H9 (cell line): ENCODE data around the gene LDLRAD4. TPM values are rescaled to one million over a fixed set of nuclear protein-coding genes. Genes with fewer than 3 reads are reported as not detected.

Source experiments
- DNase-seq: peaks from one replicate; pipeline ENCODE4 v3.0.0-alpha.2; 2017
- H2AFZ ChIP-seq: one replicate; pipeline ENCODE4 v1.6.1; 2013; ENCODE audit warnings: mild to moderate bottlenecking, low read length, control low read depth, moderate library complexity
- H2AK5ac ChIP-seq: 2 replicates; pipeline ENCODE4 v1.6.1; 2013; ENCODE audit warnings: low read length, control low read depth, mixed read lengths; ENCODE audit not compliant: insufficient read length
- H2BK120ac ChIP-seq: one replicate; pipeline ENCODE4 v1.6.1; 2013; ENCODE audit warnings: low read depth, mild to moderate bottlenecking, low read length, control low read depth, inconsistent platforms; ENCODE audit not compliant: poor library complexity, severe bottlenecking
- H2BK12ac ChIP-seq: 2 replicates; pipeline ENCODE4 v1.6.1; 2013; ENCODE audit warnings: low read length, control low read depth, mixed read lengths, low read depth; ENCODE audit not compliant: insufficient read length
- H2BK15ac ChIP-seq: 2 replicates; pipeline ENCODE4 v1.6.1; 2013; ENCODE audit warnings: low read depth, low read length, control low read depth
- H2BK20ac ChIP-seq: one replicate; pipeline ENCODE4 v1.6.1; 2013; ENCODE audit warnings: low read depth, mild to moderate bottlenecking, low read length, control low read depth, inconsistent platforms; ENCODE audit not compliant: poor library complexity, severe bottlenecking
- H2BK5ac ChIP-seq: 2 replicates; pipeline ENCODE4 v1.6.1; 2013; ENCODE audit warnings: low read length, control low read depth, mixed read lengths; ENCODE audit not compliant: insufficient read length
- H3K14ac ChIP-seq: 2 replicates; pipeline ENCODE4 v1.6.1; 2013; ENCODE audit warnings: low read length, control low read depth; ENCODE audit not compliant: insufficient read depth
- H3K18ac ChIP-seq: 2 replicates; pipeline ENCODE4 v1.6.1; 2013; ENCODE audit warnings: low read depth, mild to moderate bottlenecking, mixed read lengths, low read length, control low read depth; ENCODE audit not compliant: insufficient read length
- H3K23ac ChIP-seq: 2 replicates; pipeline ENCODE4 v1.6.1; 2013; ENCODE audit warnings: low read length, control low read depth, mixed read lengths, low read depth; ENCODE audit not compliant: insufficient read length
- H3K23me2 ChIP-seq: 2 replicates; pipeline ENCODE4 v1.6.1; 2013; ENCODE audit warnings: low read depth, mild to moderate bottlenecking, mixed read lengths, low read length, control low read depth; ENCODE audit not compliant: insufficient read length, poor library complexity, severe bottlenecking
- H3K27ac ChIP-seq: 2 replicates; pipeline ENCODE4 v1.5.1; 2013; ENCODE audit warnings: low read length, control low read depth, mixed read lengths, low read depth; ENCODE audit not compliant: insufficient read length
- H3K27me3 ChIP-seq: 2 replicates; pipeline ENCODE4 v1.6.1; 2013; ENCODE audit warnings: low read length, control low read depth, inconsistent platforms; ENCODE audit not compliant: insufficient read depth
- H3K4ac ChIP-seq: 2 replicates; pipeline ENCODE4 v1.6.1; 2013; ENCODE audit warnings: low read depth, mild to moderate bottlenecking, control low read depth, inconsistent platforms, low read length, moderate library complexity
- H3K4me1 ChIP-seq: 2 replicates; pipeline ENCODE4 v1.6.1; 2013; ENCODE audit warnings: low read length, control low read depth, inconsistent platforms; ENCODE audit not compliant: insufficient read depth
- H3K4me2 ChIP-seq: 2 replicates; pipeline ENCODE4 v1.6.1; 2013; ENCODE audit warnings: low read length, control low read depth, mixed read lengths; ENCODE audit not compliant: insufficient read length, insufficient read depth
- H3K56ac ChIP-seq: 2 replicates; pipeline ENCODE4 v1.6.1; 2013; ENCODE audit warnings: low read depth, mild to moderate bottlenecking, mixed read lengths, low read length, control low read depth; ENCODE audit not compliant: insufficient read length
- H3K79me1 ChIP-seq: 2 replicates; pipeline ENCODE4 v1.6.1; 2013; ENCODE audit warnings: low read depth, mild to moderate bottlenecking, moderate library complexity, low read length, control low read depth, inconsistent platforms; ENCODE audit not compliant: insufficient read depth, poor library complexity, severe bottlenecking
- H3K79me2 ChIP-seq: 2 replicates; pipeline ENCODE4 v1.6.1; 2013; ENCODE audit warnings: low read length, control low read depth, inconsistent platforms; ENCODE audit not compliant: insufficient read depth
- H3K9ac ChIP-seq: 2 replicates; pipeline ENCODE4 v1.6.1; 2013; ENCODE audit warnings: low read length, control low read depth, mixed read lengths; ENCODE audit not compliant: insufficient read length; ENCODE audit errors: extremely low read depth
- H3K9me3 ChIP-seq: one replicate; pipeline ENCODE4 v1.6.1; 2013; ENCODE audit warnings: low read depth, low read length, inconsistent platforms; ENCODE audit not compliant: control insufficient read depth
- H3T11ph ChIP-seq: one replicate; pipeline ENCODE4 v1.6.1; 2013; ENCODE audit warnings: mild to moderate bottlenecking, low read length, control low read depth, inconsistent platforms
- H4K20me1 ChIP-seq: one replicate; pipeline ENCODE4 v1.6.1; 2013; ENCODE audit not compliant: control insufficient read depth, insufficient read length, insufficient read depth
- H4K5ac ChIP-seq: 2 replicates; pipeline ENCODE4 v1.6.1; 2013; ENCODE audit warnings: low read depth, mild to moderate bottlenecking, mixed read lengths, low read length, control low read depth; ENCODE audit not compliant: insufficient read length
- H4K8ac ChIP-seq: replicated peaks from 2 replicates; pipeline ENCODE4 v1.6.1; 2013; ENCODE audit warnings: low read length, control low read depth, mixed read lengths, low read depth; ENCODE audit not compliant: insufficient read length
- H4K91ac ChIP-seq: 2 replicates; pipeline ENCODE4 v1.6.1; 2013; ENCODE audit warnings: low read depth, mild to moderate bottlenecking, moderate library complexity, mixed read lengths, low read length, control low read depth; ENCODE audit not compliant: insufficient read length
- H3K27ac Mint-ChIP-seq, 3 experiments: 2 replicates in 2 of 3; 3 replicates in 1 of 3; pipeline ENCODE4 v1.8.0; 2020 to 2021; ENCODE audit warnings: mixed read lengths in 3 of 3, mild to moderate bottlenecking in 1 of 3, moderate library complexity in 1 of 3
- H3K27me3 Mint-ChIP-seq: 2 replicates; pipeline ENCODE4 v1.8.0; 2021; ENCODE audit warnings: low read depth, mild to moderate bottlenecking, moderate library complexity, mixed read lengths
- H3K36me3 Mint-ChIP-seq, 3 experiments: 2 replicates in 2 of 3; 3 replicates in 1 of 3; pipeline ENCODE4 v1.8.0; 2020 to 2021; ENCODE audit warnings: low read depth in 3 of 3, mixed read lengths in 3 of 3; ENCODE audit not compliant: insufficient read depth in 1 of 3
- H3K4me1 Mint-ChIP-seq, 2 experiments: 2 replicates each; pipeline ENCODE4 v1.8.0; 2020; ENCODE audit warnings: mixed read lengths in 2 of 2
- H3K4me3 Mint-ChIP-seq, 2 experiments: 2 replicates in 1 of 2; 3 replicates in 1 of 2; pipeline ENCODE4 v1.8.0; 2020 to 2021; ENCODE audit warnings: mild to moderate bottlenecking in 2 of 2, mixed read lengths in 2 of 2, moderate library complexity in 1 of 2
- H3K9me3 Mint-ChIP-seq, 2 experiments: 2 replicates in 1 of 2; 3 replicates in 1 of 2; pipeline ENCODE4 v1.8.0; 2020; ENCODE audit warnings: mild to moderate bottlenecking in 2 of 2, mixed read lengths in 2 of 2, moderate library complexity in 1 of 2
- WGBS: extraction: QIAGEN DNeasy Blood & Tissue Kit; methylation state at CpG from one replicate; pipeline ENCODE4 v1.1.7; 2013; ENCODE audit warnings: missing lambda C conversion rate, low lambda C conversion rate, mixed read lengths; ENCODE audit not compliant: insufficient read length; ENCODE audit errors: extremely low coverage; 5-methylcytosine and 5-hydroxymethylcytosine counted together
- total RNA-seq: library from RNA; stranded (reverse); gene quantifications from 2 replicates; pipeline ENCODE4 v1.2.1, GENCODE V29; 2021
- TF ChIP-seq, protein P1 (sequence below): fragments of 200-600 bp; sonication (generic); conservative IDR thresholded peaks from 3 replicates; pipeline ENCODE4 v1.8.0; 2021; ENCODE audit warnings: antibody characterized with exemption, mild to moderate bottlenecking

LDLRAD4 gene
- total RNA-seq, 1 experiment from 2014 or later: 3.9 TPM

DNA sequence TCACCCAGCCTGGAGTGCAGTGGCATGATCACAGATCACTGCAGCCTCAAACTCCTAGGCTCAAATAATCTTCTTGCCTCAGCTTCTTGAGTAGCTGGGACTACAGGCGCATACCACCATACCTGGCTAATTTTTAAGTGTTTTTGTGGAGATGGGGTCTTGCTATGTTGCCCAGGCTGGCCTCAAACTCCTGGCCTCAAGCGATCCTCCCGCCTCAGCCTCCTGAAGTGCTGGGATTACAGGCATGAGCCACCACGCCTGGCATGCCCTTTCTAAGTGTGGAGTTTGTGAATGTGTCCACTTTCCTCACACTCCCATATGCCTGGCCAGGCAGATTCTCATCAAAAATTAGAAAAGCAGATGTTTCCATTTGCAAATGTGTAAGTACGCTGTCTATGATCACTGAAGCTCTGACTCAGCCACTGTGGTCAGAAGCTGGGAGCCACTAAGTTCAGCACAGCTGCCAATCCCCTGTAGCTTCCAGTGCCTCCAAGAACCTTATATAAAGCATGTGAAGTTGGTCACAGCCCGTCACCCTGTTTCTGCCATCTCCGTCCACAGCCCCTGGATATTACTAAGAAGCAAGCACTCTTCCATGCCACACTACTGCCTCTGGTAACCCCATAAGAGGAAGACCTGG, 352.4 kb downstream of the LDLRAD4 start:
- H4K20me1 ChIP-seq: no peaks in the 10 kb centered on the region
- H3K4me1 Mint-ChIP-seq: peaks cover 10 to 12% of the 10 kb centered on the region in 2 experiments
- H2BK15ac ChIP-seq: no peak overlapping the region
- no peak overlapping the region for H3K4ac ChIP-seq
- no peak overlapping the region for H4K8ac ChIP-seq
- no peak overlapping the region for H2BK20ac ChIP-seq
- H3K79me2 ChIP-seq: no peaks in the 10 kb centered on the region
- no peak overlapping the region for H2AK5ac ChIP-seq
- H3K14ac ChIP-seq: no peak overlapping the region
- no peak overlapping the region for H3K56ac ChIP-seq
- no peak overlapping the region for H3K9ac ChIP-seq
- no peak overlapping the region for H2BK5ac ChIP-seq
- no peak overlapping the region for H3K23ac ChIP-seq
- no peak overlapping the region for H4K5ac ChIP-seq
- no peak overlapping the region; a peak in 1 of 7 replicates for H3K27ac Mint-ChIP-seq
- H3K27me3 Mint-ChIP-seq: no peaks in the 10 kb centered on the region
- H2AFZ ChIP-seq: no peak overlapping the region
- H3K4me1 ChIP-seq: no peaks in the 10 kb centered on the region
- no peaks in the 10 kb centered on the region for H3K27me3 ChIP-seq
- no peak overlapping the region for H3K4me3 Mint-ChIP-seq
- DNase-seq: no peak
- H3T11ph ChIP-seq: no peak overlapping the region
- no peaks in the 10 kb centered on the region; a peak in 1 of 7 replicates for H3K36me3 Mint-ChIP-seq
- no peak overlapping the region for H4K91ac ChIP-seq
- H3K79me1 ChIP-seq: no peaks in the 10 kb centered on the region
- WGBS: no CpG with 5 or more reads among the region's 7 CpGs
- no peaks in the 10 kb centered on the region for H3K9me3 Mint-ChIP-seq
- no peaks in the 10 kb centered on the region for H3K9me3 ChIP-seq
- no peak overlapping the region for H3K18ac ChIP-seq
- TF ChIP-seq, protein P1, sequence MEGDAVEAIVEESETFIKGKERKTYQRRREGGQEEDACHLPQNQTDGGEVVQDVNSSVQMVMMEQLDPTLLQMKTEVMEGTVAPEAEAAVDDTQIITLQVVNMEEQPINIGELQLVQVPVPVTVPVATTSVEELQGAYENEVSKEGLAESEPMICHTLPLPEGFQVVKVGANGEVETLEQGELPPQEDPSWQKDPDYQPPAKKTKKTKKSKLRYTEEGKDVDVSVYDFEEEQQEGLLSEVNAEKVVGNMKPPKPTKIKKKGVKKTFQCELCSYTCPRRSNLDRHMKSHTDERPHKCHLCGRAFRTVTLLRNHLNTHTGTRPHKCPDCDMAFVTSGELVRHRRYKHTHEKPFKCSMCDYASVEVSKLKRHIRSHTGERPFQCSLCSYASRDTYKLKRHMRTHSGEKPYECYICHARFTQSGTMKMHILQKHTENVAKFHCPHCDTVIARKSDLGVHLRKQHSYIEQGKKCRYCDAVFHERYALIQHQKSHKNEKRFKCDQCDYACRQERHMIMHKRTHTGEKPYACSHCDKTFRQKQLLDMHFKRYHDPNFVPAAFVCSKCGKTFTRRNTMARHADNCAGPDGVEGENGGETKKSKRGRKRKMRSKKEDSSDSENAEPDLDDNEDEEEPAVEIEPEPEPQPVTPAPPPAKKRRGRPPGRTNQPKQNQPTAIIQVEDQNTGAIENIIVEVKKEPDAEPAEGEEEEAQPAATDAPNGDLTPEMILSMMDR: no peak
- H3K4me2 ChIP-seq: no peak overlapping the region
- H3K23me2 ChIP-seq: no peaks in the 10 kb centered on the region
- H3K27ac ChIP-seq: no peak overlapping the region
- no peak overlapping the region for H2BK12ac ChIP-seq
- no peak overlapping the region for H2BK120ac ChIP-seq
